ENCODE measurements around the gene HVCN1. TPM values are rescaled to one million over a fixed set of nuclear protein-coding genes. Genes with fewer than 3 reads are reported as not detected.

Gene HVCN1
- total RNA-seq, 1 donor from 2014 or later = 1.9 TPM

DNA sequence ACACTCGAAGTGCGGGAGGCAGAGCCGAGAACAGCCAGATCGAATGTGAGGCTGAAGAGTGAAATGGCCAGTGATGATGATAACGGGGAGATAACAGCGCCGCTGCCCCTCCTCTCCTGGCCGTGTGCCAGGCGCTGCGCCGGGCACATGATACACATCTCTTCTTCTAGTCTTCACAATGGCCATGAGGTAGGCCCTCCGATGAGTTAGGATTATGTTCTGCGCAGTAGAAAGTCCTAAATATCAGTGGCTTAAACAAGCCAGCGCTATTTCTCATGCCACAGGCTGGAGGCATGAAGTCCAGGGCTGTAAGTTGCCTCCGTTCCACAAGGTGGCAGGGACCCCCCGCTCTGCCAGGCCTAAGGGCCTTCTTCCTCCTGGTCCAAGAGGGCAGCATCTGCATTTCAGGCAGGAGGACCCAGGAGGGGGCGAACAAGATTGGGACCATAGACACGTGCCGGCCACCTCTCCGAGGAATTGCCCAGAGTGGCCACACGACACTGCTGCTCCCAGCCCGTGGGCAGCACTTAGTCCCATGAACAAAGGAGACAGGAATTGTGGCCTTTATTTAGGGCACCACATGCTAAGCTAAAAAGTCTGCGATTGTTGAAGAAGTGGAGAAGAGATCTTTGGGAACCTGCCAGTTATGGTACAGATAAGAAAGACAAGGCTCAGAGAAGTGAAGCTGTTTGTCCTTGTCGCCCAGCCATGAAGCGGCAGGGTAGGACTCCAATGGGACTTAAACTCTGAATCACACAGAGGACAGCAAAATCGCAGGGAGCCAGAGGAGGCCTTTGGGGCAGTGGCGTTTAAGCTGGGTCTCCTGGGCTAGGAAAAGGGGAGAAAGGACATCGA is 10.9 kb upstream of the HVCN1 start:
- DNase-seq (ENCODE audit: extremely low read depth, low read depth, low spot score) = no peak

DNA sequence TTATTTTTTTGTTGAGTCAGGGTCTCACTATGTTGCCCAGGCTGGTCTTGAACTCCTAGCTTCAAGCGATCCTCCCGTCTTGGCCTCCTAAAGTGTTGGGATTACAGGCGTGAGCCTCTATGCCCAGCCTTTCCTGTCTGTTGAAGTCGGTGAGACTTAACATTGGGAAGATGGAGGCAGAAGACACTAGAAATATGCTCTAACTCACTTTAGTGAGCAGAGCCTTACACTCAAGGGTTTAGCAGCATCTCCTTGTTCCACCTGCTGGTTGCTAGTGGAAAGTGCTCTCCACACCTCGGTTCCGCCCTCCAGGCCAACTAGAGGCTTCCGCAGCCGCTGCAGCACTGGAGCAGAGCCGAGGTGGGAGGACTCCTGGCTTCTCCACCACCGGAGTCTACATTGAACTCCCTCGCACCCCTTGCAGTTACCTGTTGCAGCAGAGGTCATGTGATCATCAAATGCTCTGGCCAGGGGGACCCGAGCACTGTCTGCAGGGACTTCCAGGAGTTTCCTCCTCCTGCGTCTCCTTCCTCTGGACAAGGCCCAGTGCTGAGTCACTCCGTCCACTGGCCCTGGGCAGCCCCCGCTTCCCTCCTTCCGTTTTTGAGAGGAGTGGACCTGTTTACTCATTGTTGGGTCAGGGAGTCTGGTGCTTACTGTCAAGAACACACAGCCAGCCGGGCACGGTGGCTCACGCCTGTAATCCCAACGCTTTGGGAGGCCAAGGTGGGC is 9.4 kb upstream of the HVCN1 start:
- peak; percentile 56 for DNase-seq (ENCODE audit: extremely low read depth, low read depth, low spot score)

DNA sequence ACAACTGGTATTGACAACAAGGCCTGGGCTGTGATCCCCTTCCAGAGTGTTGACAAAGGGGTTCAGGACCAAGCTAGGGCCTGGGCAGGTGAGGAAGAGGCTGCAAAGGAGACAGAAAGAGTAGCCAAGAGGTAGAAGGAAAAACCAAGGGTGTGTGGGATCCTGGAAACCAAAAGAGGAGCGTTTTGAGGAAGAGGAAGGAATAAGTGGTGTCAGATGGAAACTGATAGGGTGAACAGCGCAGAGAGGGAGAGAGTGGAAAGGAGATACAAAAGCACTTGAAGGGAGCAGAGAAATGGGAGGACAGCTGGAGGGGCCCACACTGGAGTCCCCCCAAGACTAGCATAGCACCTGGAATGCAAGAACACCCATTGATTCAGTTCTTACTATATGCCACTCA is 8.3 kb upstream of the HVCN1 start:
- no peak for DNase-seq (ENCODE audit: extremely low read depth, low read depth, low spot score)

DNA sequence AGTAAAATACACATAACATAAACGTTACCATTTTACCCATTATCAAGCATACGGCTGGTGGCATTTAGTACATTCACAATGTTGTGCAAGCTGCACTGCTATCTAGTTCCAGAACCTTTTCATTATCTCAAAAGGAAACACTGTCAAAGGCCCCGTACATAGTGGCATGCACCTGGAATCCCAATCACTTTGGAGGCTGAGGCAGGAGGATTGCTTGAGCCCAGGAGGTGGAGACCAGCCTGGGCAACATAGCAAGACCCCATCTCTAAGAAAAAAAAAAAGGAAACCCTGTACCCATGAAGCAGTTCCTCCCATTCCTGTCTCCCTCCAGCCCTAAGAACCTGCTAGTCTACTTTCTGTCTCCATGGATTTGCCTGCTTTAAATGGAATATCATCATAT is 7.4 kb upstream of the HVCN1 start:
- DNase-seq (ENCODE audit: extremely low read depth, low read depth, low spot score) = no peak

DNA sequence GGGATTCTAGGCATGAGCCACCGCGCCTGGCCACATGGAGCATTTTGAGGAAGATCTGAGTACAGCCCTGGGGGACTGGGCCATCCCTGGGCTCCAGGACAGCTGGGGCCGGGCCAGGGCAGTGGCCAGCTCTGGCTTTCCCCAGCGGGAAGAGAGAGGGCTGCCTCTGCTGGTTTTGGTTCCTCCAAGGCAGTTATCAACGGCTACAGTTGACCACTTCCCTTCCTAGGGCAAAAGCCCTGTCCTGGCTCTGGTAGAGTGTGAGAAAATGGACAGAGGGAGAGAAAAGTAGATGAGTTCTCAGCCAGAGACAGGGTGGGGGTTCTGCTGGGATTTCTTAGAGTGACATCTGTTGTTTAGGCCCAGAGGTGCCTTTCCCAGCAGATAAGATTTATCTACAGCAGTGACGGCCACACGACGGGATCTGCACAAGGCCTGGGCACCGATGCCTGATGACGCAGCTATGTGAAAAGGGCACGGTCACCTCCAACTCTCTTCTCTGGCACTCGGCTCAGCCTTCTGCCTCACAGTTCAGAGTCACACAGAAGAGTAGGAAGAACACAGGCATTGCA is 5.5 kb upstream of the HVCN1 start:
- no peak for DNase-seq (ENCODE audit: extremely low read depth, low read depth, low spot score)

DNA sequence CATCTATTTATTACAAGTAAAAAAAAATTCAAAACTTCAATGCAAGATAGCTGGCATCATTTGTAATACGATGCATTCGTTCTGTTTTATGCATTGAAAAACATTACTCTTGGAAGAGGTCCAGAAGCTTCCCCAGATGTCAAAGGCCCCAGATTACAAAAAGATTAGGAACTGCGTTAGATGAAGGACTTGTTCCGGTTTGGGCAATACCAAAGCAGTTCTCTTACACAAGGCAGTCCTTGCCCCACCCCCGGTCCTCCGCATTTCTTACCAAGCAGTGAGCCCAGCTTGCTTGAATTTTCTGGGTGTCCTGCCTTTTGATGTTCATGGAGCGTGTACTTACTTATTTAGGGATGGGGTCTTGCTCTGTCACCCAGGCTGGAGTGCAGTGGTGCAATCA is 4.8 kb upstream of the HVCN1 start:
- no peak for DNase-seq (ENCODE audit: extremely low read depth, low read depth, low spot score)

DNA sequence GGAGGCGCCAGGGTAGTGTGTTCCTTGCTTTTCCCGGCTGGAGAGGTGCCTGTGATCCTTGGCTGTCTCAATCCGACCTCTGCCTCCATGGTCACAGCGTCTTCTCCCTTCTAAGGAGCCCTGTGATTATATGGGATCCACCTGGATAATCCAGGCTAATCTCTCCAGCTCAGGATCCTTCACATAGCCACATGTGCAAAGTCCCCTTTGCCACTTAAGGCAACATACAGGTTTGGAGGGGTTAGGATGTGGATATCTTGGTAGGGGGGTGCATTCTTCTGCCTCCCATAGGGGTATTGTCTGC is 1.2 kb upstream of the HVCN1 start:
- DNase-seq (ENCODE audit: extremely low read depth, low read depth, low spot score) = no peak

DNA sequence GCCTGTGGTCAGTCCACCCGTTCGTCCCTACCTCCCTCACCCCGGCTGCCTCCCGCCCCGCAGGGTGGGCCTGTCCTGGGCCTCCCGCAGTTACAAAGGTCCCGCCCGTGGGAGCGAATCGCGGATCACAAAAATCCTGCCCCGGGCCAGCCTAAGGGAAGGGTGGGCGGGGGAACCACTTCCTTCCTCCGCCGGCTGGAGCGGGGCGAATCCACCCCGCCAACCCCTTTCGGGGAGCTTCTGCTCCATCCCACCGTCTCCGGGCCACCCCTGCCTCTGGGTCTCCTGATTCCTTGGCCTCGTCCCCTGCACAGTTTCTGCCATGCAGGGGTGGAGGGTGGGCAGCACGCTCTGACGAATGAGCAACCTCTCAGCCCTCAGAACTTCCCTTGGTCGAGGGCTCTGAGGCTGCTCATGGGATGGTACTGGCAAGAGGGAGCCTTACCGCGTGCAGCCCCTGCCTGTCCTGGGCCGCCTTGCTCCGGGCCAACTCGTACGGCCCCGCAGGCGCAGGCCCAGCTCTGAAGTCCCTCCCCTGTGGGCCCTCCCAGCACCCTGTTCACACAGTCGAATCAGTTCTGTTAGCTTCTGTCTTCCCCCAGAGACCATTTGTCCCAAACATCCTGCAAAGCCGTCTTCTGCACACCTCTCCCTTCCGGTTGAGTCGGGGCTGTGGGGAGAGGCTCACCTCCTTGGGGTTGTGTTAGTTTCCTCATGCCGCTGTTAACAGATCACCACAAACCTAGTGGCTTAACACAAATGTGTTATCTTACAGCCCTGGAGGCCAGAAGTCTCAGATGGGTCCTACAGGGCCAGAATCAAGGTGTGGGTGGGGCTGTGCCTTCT is 589 bp upstream of the HVCN1 start:
- DNase-seq (ENCODE audit: extremely low read depth, low read depth, low spot score) = no peak

DNA sequence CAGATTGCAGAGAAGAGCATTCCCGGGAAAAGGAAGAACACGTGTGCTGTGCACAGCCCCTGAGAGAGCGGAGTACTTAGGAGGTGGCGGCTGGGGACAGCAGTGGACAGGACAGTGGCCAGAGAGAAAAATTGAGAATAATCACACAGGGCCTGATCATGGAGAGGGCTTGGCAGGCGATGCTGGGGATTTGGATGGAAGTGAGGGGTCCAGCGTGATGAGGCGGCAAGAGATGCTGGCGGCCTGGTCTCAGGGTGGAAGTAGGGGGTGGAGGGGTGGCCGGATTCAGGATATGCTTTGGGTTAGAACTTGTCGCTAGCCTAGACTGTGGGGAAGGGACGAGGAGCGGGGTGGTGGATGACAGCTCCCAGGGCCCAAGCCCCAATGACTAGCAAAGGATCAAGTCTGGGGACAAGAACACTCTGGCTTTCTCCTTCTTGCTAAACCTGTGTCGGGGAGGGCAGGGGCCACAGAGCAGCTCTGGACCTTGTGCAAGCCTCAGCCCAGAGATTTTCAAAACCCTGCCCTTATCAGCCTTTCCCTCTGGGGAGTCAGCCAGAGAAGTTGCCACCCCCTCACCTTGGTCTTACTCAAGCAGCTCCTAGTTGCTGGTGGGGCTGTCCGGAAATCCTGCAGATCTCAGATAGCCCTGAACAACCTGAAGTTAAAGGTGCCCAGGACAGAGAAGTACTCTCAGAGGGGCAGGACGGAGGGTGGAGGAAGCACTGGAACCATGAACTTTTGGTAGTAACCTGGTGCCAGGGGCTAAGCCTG is 1.3 kb downstream of the HVCN1 start:
- no peak for DNase-seq (ENCODE audit: extremely low read depth, low read depth, low spot score)

DNA sequence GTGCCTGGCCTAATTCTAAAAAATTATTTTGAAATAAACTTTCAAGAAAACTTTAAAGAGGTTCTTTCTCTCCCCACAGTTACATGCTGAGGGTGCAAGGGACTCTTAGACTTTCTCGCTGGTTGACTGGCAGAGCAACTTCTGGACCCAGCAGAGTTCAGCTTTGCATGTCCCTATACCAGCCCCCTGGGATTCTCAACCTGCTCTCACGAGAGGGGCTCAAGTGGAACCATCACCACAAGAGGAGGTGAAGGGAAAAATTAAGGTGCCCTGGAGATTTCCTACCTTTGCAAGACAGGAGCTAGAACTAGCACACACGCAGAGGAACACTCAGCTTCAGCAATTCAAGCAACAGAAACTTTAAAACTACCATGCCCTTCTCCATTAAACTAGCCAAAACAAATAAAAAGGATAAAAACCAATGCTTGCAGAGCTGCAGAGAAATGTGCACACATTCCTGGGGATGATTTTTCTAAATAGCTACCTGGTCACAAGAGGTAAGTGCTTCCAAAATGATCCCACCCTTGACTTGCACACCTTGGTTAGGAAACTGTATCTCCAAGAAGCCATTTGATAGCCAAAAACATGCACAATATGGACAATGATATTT is 2.5 kb downstream of the HVCN1 start:
- DNase-seq (ENCODE audit: extremely low read depth, low read depth, low spot score) = no peak

DNA sequence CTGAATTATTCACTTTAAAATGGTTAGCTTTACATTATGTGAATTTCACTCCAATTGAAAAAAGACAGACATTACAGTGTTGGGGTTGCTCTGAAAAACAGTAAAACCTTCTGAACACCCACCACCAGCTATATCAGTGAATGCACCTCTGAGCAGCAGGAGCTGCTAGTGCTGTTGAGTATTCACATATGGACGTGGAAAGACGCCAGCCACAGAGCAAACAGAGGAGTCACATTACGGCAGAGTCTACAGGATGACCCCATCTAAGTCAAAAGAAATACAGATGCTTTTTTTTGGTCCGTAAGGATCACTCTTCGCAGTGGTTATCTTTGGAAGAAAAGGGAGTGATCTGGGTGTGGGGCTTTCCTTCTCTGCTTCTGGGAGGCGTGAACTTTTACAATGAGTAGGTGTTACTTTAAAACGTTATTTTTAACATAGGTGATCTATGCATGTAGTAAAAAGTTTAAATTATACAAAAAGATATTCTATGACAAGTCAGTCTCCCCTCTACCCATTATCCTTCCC is 4.5 kb downstream of the HVCN1 start:
- DNase-seq (ENCODE audit: extremely low read depth, low read depth, low spot score) = no peak

DNA sequence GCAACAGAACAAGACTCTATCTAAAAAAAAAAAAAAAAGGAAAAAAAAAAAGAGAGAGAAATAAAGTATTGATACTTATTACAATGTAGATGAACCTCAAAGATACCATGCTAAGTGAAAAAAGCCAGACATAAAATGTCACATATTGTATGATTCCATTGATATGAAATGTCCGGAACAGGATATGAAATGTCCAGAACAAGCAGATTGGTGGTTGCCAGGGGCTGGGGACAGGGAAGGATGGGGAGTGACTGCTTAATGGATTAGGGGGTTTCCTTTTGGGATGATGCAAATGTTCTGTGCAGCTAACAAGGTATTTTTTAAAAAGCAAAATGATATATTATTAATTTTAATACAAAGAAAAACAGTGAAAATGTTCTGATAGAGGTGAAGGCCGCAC is 5.0 kb downstream of the HVCN1 start:
- DNase-seq (ENCODE audit: extremely low read depth, low read depth, low spot score) = no peak

DNA sequence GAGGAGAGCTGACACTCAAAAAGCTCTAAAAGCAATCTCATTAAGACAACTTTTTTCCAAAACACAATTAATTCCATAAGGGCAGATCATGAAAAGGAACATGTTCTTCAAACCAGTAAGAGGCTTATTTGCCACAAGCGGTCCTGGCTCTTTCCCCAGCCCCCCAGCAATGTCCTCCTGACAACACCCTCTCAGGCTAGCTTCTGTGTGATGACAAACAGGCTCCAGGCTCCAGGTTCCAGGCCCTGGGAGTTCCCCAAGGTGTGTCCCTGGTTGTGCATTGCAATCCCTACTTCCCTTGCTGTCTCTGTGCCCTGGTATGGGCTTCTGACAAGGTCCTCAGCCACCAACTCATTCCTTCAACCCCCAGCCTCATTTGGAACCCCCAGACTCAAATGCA is 8.9 kb downstream of the HVCN1 start:
- no peak for DNase-seq (ENCODE audit: extremely low read depth, low read depth, low spot score)

DNA sequence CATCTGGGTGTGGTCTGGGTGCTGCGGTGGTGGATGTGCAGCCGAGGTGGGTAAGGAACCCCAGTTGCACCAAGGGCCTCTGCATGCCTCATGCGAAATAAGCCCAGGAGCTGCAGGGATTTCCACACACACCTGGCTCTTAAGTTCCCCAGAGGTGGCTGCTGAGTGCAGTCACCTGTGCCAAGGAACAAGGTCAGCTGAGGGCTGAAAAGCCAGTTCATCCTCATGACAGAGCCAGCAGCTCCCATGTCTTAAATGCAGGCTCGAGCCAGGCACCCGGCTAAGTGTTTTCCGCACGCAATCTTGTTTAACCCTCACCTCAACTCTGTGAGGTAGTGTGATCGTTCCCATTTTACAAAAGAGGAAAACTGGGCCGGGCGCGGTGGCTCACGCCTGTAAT is 9.7 kb downstream of the HVCN1 start:
- no peak for DNase-seq (ENCODE audit: extremely low read depth, low read depth, low spot score)

DNA sequence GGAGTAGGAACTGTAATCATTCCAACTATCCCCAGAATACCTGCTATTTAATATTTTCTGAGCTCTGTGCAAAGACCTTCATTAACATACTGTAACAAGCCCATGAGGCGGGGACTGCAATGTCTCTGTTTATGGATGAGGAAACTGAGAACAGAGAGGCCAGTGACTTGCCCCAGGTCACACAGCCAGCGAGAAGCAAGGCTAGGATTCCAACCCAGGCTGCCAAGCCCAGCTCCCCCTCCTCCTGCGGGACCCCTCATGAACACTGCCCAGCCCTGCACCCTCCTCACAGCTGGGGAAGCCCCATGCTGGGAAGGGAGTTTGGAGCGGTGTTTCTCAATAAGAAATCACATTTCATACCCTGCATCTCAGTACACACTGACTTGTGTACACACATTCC is 10.9 kb downstream of the HVCN1 start:
- DNase-seq (ENCODE audit: extremely low read depth, low read depth, low spot score) = no peak

DNA sequence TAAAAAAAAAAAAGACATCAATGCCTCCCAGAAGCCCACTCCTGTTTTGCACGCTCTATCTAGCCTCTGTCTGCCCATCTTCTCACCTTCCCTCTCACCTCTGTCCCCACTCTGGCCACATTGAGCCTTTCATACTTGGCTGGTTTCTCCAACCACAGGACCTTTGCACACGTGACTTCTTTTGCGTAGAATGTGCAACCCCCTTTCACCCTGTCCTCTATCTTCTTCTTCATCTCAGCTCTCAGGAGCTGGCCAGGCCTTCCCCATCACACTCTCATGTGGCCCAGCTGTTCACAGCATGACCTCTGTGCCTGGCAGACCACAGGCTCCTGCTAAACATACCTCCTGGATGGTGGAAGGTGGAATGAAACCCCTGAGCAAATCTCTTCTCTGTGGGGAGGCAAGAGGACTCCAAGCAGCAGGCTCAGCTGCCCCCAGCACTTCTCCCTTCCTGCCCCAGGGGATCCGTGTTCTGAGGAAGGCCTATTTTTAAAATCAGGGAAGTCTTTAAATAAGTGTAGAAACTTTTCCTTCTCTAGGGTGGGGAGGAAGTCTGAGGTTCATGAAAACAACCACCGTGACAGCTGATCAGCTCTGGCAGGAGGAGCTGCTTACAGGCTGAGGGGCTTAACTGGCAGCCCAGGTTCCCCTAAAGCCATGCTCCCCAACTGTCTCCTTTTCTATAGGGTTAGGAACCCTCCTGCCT is 11.6 kb downstream of the HVCN1 start:
- no peak for DNase-seq (ENCODE audit: extremely low read depth, low read depth, low spot score)

DNA sequence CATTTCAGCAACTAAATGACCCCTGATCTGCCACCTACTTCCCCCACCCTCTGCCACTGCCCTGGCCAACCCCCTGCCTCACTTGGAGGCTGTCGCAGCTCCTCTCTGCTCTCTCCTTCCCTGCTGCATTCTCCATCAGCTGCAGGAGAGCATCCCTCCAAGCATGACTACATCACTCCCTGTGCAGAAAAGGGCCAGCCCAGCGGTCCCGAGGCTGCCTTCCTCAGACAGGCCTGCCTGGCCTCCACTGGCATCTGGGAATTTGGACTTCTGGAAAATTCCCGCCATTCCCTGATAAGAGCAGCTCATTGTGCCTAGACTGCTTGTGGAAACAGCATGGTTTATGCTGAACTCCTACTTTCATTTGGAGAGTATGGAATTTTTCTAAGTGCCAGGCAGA is 12.7 kb downstream of the HVCN1 start:
- DNase-seq (ENCODE audit: extremely low read depth, low read depth, low spot score) = no peak

DNA sequence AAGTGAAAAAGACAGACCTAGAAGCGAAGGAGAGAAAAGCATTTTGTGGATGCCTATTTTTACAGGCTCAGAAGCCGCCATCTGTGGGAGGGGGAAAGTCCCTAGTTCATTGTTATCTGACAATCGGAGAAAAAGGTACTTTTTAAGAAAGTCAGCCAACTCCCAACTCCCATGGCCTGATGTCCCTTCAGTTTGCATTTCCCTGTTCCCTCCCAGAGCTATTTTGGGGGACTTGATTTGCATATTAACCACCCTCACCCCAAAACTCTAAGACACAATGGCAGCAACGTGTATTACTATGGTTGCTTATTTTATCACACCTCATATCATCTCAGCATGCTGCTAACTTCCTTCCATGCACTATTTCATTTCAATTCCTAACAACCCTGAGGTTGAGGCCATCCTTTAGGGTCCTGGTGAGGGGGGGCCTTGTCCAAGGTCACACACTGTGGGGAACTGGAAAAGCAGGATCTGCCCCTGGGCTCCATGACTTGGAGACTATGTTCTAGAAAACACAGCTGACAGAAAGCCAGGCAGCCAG is 18.7 kb downstream of the HVCN1 start:
- DNase-seq (ENCODE audit: extremely low read depth, low read depth, low spot score) = no peak

DNA sequence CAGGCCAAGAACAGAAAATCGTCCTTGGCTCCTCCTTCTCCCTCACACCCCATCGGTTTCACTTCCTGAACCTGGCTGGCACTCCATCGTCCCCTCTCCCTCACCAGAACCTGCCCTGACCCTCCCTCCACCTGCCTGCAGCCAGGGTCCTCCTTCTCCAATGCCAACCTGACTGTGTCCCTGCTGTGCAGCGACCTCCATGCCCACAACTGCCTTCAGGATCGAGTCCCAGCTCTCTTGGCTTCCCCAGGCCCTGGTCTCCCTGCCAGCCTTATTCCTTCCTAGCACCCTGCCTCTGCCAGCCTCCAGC is 19.8 kb downstream of the HVCN1 start:
- no peak for DNase-seq (ENCODE audit: extremely low read depth, low read depth, low spot score)
